K562 (cell line): ENCODE data around the gene ZNF865. TPM values are rescaled to one million over a fixed set of nuclear protein-coding genes. Genes with fewer than 3 reads are reported as not detected.
A peak's percentile ranks its signal among the peaks of the same experiment; 100 is the strongest.

Experiments
- C11orf30 ChIP-seq: fragments of 450-650 bp; IDR thresholded peaks from 2 replicates; pipeline ENCODE4 v1.6.1; 2016; ENCODE audit warnings: low read depth, mild to moderate bottlenecking
- CHD4 ChIP-seq: fragments of 200-600 bp; sonication (generic); IDR thresholded peaks from 3 replicates; pipeline ENCODE4 v1.6.1; 2012; ENCODE audit warnings: low read depth, mild to moderate bottlenecking, mixed read lengths, low read length, inconsistent platforms; ENCODE audit not compliant: insufficient read depth, insufficient replicate concordance, poor library complexity, severe bottlenecking
- CTCFL ChIP-seq: IDR thresholded peaks from 2 replicates; pipeline ENCODE4 v1.6.1; 2011; ENCODE audit warnings: borderline replicate concordance, low read depth, mild to moderate bottlenecking, moderate library complexity, low read length; ENCODE audit not compliant: insufficient read depth, poor library complexity, severe bottlenecking
- ILF3 ChIP-seq: fragments of 450-650 bp; IDR thresholded peaks from 2 replicates; pipeline ENCODE4 v1.6.1; 2018; ENCODE audit warnings: antibody characterized with exemption, mild to moderate bottlenecking, moderate library complexity, borderline replicate concordance
- KDM5B ChIP-seq: fragments of 200-600 bp; sonication (generic); IDR thresholded peaks from 2 replicates; pipeline ENCODE4 v1.6.1; 2012; ENCODE audit warnings: low read depth, mild to moderate bottlenecking, moderate library complexity, low read length, control low read depth, inconsistent platforms; ENCODE audit not compliant: insufficient replicate concordance
- LCOR ChIP-seq: sonication (generic); formaldehyde crosslinking; IDR thresholded peaks from 2 replicates; pipeline ENCODE4 v1.8.0; 2022; ENCODE audit warnings: mild to moderate bottlenecking, missing genetic modification reagents
- NCOA4 ChIP-seq: fragments of 450-650 bp; IDR thresholded peaks from 2 replicates; pipeline ENCODE4 v1.6.1; 2018; ENCODE audit warnings: mild to moderate bottlenecking; ENCODE audit not compliant: partially characterized antibody
- NR2C1 ChIP-seq, 2 experiments: fragments of 450-650 bp; IDR thresholded peaks; 2 replicates each; pipeline ENCODE4 v1.6.1; 2017; ENCODE audit warnings: mild to moderate bottlenecking in 2 of 2, antibody characterized with exemption in 1 of 2, inconsistent platforms in 1 of 2, missing compliant biosample characterization in 1 of 2, missing genetic modification characterization in 1 of 2
- PHF21A ChIP-seq: fragments of 450-650 bp; IDR thresholded peaks from 2 replicates; pipeline ENCODE4 v1.6.1; 2017; ENCODE audit warnings: low read depth, borderline replicate concordance
- RAD21 ChIP-seq, 2 experiments: fragments of 250-450 bp in 1 of 2; fragments of 450-650 bp in 1 of 2; sonication (Bioruptor Pico) in 1 of 2; formaldehyde crosslinking in 1 of 2; IDR thresholded peaks in 1 of 2; conservative IDR thresholded peaks in 1 of 2; 2 replicates each; pipeline versions ENCODE4 v1.4.0 to v1.8.0; 2020 to 2022; ENCODE audit warnings: mild to moderate bottlenecking in 2 of 2, moderate library complexity in 1 of 2
- USF1 ChIP-seq: sonication (generic); formaldehyde crosslinking; IDR thresholded peaks from 2 replicates; pipeline ENCODE4 v1.9.0; 2022; ENCODE audit warnings: mild to moderate bottlenecking, missing genetic modification reagents
- ZBTB43 ChIP-seq: sonication (generic); formaldehyde crosslinking; IDR thresholded peaks from 2 replicates; pipeline ENCODE4 v1.8.0; 2023; ENCODE audit warnings: mild to moderate bottlenecking, missing genetic modification reagents
- ZMIZ1 ChIP-seq, 2 experiments: fragments of 150-350 bp in 1 of 2; IDR thresholded peaks; 2 replicates each; pipeline ENCODE4 v1.6.1; 2012 to 2016; ENCODE audit warnings: low read depth in 2 of 2, low read length in 2 of 2, mild to moderate bottlenecking in 1 of 2, moderate library complexity in 1 of 2
- ZNF280A ChIP-seq: fragments of 450-650 bp; IDR thresholded peaks from 2 replicates; pipeline ENCODE4 v1.6.1; 2018; ENCODE audit warnings: mild to moderate bottlenecking, low read depth; ENCODE audit not compliant: partially characterized antibody
- ZNF354B ChIP-seq: fragments of 250-450 bp; sonication (Bioruptor Pico); IDR thresholded peaks from 2 replicates; pipeline ENCODE4 v1.4.0; 2020
- ZNF75A ChIP-seq: fragments of 450-650 bp; formaldehyde crosslinking; IDR thresholded peaks from 2 replicates; pipeline ENCODE4 v1.4.0; 2020; ENCODE audit warnings: mild to moderate bottlenecking
- polyA plus RNA-seq, 8 experiments: library from polyadenylated mRNA; depleted of rRNA in 4 of 8; stranded (reverse) in 5 of 8; unstranded in 3 of 8; fragments of >200 nt; fragmentation: Nextera tagmentation in 2 of 8; fragmentation: Illumina TruSeq in 1 of 8; extraction: Ambion mirVana in 2 of 8; extraction: Trizol in 1 of 8; gene quantifications; 2 replicates each; pipeline versions ENCODE4 v1.2.1 to v1.2.3, GENCODE V29; 2011 to 2014; ENCODE audit warnings: inconsistent platforms in 1 of 8, missing spikeins in 1 of 8
- total RNA-seq, 7 experiments: library from RNA; depleted of rRNA in 6 of 7; stranded (reverse); fragments of >200 nt in 6 of 7; fragmentation: Illumina TruSeq in 2 of 7; extraction: Trizol in 2 of 7; gene quantifications; 2 replicates each; pipeline versions ENCODE4 v1.2.1 to v1.2.3, GENCODE V29; 2011 to 2021; ENCODE audit warnings: low replicate concordance in 1 of 7

ZNF865 gene
- total and polyA plus RNA-seq, 9 of the 15 experiments (the other 6 are each of a cell fraction or from before 2014, with no cell fraction given), result 0.40 to 18.8 (median 1.6) TPM; not detected in 2

GRCh38 chr19:55653651-55654322 is 48.3 kb downstream of the ZNF865 start (continued):
- TF ChIP-seq CTCFL, result peak; percentile 100
- no peak for TF ChIP-seq USF1 (CRISPR knock-in tag)
- TF ChIP-seq LCOR (CRISPR knock-in tag), result peak; percentile 84
- TF ChIP-seq NR2C1 (IDR thresholded peaks at IDR 0.05), result peak; percentile 91
- peak; percentile 95 for TF ChIP-seq NR2C1 (tag; IDR thresholded peaks at IDR 0.05)
- peak; percentile 59 to 75 for TF ChIP-seq RAD21 (CRISPR knock-in tag; conservative IDR thresholded peaks at IDR 0.05 in 1 of 2, IDR thresholded peaks at IDR 0.05 in 1 of 2)
- TF ChIP-seq ZNF75A (CRISPR knock-in tag), result no peak; the same call in 1 of the 2 replicates
- TF ChIP-seq NCOA4, result no peak
- no peak for TF ChIP-seq ZNF354B (CRISPR knock-in tag)
- TF ChIP-seq CHD4, result no peak
- no peak for TF ChIP-seq ZBTB43 (CRISPR knock-in tag)
- 0 out of 4 replicates have a peak, but pooled peaks of 1 of the 2 experiments have one; percentile 37 for TF ChIP-seq ZMIZ1 (IDR thresholded peaks at IDR 0.05; ENCODE audit: low read depth in 2 of 2, low read length in 2 of 2)
- TF ChIP-seq KDM5B, result peak; percentile 15
- TF ChIP-seq PHF21A, result 0 out of 2 replicates have a peak, but pooled peaks have one; percentile 23
- TF ChIP-seq ZNF280A, result no peak
- TF ChIP-seq ILF3, result no peak
- peak; percentile 65 for TF ChIP-seq C11orf30
